NCI-H187 (cell line): Measurements from ENCODE around the gene CNNM4.
A peak's percentile ranks its signal among the peaks of the same experiment; 100 is the strongest.

Experiments used
- DNase-seq, 2 experiments: peaks; one replicate each; lab custom pipeline; 2025; lab: John Stamatoyannopoulos, UW

CNNM4 gene

GRCh38 chr2:96760036-96760985 lies at the start of gene CNNM4:
TSS of gene CNNM4 (plus strand) at chr2:96760902. CDS start at chr2:96761000, 98 bp downstream.
- DNase-seq, result peak; percentile 77 to 93

- no peak for DNase-seq
Observed at GRCh38 chr2:96710985-96711384, 49.7 kb upstream of the CNNM4 start.

- no peak for DNase-seq
Observed at GRCh38 chr2:96715658-96716057, 45.0 kb upstream of the CNNM4 start.

GRCh38 chr2:96716388-96716787 lies 44.3 kb upstream of the CNNM4 start:
- DNase-seq, result no peak

GRCh38 chr2:96726131-96726530 lies 34.6 kb upstream of the CNNM4 start:
- no peak for DNase-seq

- no peak for DNase-seq
Observed at GRCh38 chr2:96727431-96727830, 33.3 kb upstream of the CNNM4 start.

- DNase-seq, result no peak
Observed at GRCh38 chr2:96729748-96730147, 31.0 kb upstream of the CNNM4 start.

GRCh38 chr2:96730212-96730611 lies 30.5 kb upstream of the CNNM4 start:
- DNase-seq, result no peak

GRCh38 chr2:96733931-96734330 lies 26.8 kb upstream of the CNNM4 start:
- DNase-seq, result no peak

- no peak for DNase-seq
Observed at GRCh38 chr2:96734880-96735583, 25.7 kb upstream of the CNNM4 start.

- DNase-seq, result no peak
Observed at GRCh38 chr2:96737251-96737650, 23.5 kb upstream of the CNNM4 start.

- DNase-seq, result no peak
Observed at GRCh38 chr2:96737831-96738230, 22.9 kb upstream of the CNNM4 start.

- no peak for DNase-seq
Observed at GRCh38 chr2:96739076-96739632, 21.5 kb upstream of the CNNM4 start.

GRCh38 chr2:96739633-96740428 lies 20.9 kb upstream of the CNNM4 start, which contains the start of gene LMAN2L:
TSS of gene LMAN2L (minus strand) at chr2:96740064. CDS start at chr2:96740040, 24 bp downstream.
- DNase-seq, result peak; percentile 93 to 97

- DNase-seq, result no peak
Observed at GRCh38 chr2:96747061-96747617, 13.6 kb upstream of the CNNM4 start.

GRCh38 chr2:96751800-96752199 lies 8.9 kb upstream of the CNNM4 start:
- no peak for DNase-seq

GRCh38 chr2:96753661-96754282 lies 6.9 kb upstream of the CNNM4 start:
- no peak for DNase-seq

- no peak for DNase-seq
Observed at GRCh38 chr2:96754317-96754716, 6.4 kb upstream of the CNNM4 start.

GRCh38 chr2:96756788-96757476 lies 3.8 kb upstream of the CNNM4 start:
- no peak for DNase-seq

- no peak for DNase-seq
Observed at GRCh38 chr2:96757477-96757860, 3.2 kb upstream of the CNNM4 start.
